ENCODE measurements around the gene PRSS53. TPM values are rescaled to one million over a fixed set of nuclear protein-coding genes. Genes with fewer than 3 reads are reported as not detected.

PRSS53 gene
- total RNA-seq, 1 donor, result 2.9 TPM

DNA sequence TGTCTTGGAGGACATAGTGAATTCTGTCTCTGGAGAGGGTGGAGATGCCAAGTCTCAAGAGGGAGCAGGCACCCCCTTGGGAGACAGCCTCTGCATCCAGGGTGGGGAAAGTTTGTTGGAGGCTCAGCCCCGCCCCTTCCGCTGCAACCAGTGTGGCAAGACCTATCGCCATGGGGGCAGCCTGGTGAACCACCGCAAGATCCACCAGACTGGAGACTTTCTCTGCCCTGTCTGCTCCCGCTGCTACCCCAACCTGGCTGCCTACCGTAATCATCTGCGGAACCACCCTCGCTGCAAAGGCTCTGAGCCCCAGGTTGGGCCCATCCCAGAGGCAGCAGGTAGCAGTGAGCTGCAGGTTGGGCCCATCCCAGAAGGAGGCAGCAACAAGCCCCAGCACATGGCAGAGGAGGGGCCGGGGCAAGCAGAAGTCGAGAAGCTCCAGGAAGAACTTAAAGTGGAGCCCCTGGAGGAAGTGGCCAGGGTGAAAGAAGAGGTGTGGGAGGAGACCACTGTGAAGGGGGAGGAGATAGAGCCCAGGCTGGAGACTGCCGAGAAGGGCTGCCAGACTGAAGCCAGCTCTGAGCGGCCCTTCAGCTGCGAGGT is 9.3 kb downstream of the PRSS53 start:
- H3K79me2 ChIP-seq (ENCODE audit: insufficient read depth, low read length), result peaks cover 79% of the 10 kb centered on the region
- peaks cover 45% of the 10 kb centered on the region for H3K36me3 ChIP-seq (ENCODE audit: insufficient read depth, low read length)
- no peak overlapping the region for H3K4me3 ChIP-seq (ENCODE audit: insufficient read depth, low read length)
- peaks cover 5% of the 10 kb centered on the region for H4K20me1 ChIP-seq (ENCODE audit: insufficient read depth, low read length)
- H2AFZ ChIP-seq (ENCODE audit: low read length), result no peak overlapping the region
- no peak overlapping the region for H3K27ac ChIP-seq (ENCODE audit: low read depth, low read length)
- no peaks in the 10 kb centered on the region for H3K27me3 ChIP-seq (ENCODE audit: insufficient read depth, low read length)
- H3K4me2 ChIP-seq (ENCODE audit: insufficient read depth, low read length), result no peak overlapping the region
- peaks cover 8% of the 10 kb centered on the region for H3K4me1 ChIP-seq (ENCODE audit: insufficient read depth, low read length)
- DNase-seq (ENCODE audit: insufficient read length, low spot score, missing footprints), result peak; percentile 64
- TF ChIP-seq, protein P1, sequence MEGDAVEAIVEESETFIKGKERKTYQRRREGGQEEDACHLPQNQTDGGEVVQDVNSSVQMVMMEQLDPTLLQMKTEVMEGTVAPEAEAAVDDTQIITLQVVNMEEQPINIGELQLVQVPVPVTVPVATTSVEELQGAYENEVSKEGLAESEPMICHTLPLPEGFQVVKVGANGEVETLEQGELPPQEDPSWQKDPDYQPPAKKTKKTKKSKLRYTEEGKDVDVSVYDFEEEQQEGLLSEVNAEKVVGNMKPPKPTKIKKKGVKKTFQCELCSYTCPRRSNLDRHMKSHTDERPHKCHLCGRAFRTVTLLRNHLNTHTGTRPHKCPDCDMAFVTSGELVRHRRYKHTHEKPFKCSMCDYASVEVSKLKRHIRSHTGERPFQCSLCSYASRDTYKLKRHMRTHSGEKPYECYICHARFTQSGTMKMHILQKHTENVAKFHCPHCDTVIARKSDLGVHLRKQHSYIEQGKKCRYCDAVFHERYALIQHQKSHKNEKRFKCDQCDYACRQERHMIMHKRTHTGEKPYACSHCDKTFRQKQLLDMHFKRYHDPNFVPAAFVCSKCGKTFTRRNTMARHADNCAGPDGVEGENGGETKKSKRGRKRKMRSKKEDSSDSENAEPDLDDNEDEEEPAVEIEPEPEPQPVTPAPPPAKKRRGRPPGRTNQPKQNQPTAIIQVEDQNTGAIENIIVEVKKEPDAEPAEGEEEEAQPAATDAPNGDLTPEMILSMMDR (IDR thresholded peaks at IDR 0.05; ENCODE audit: extremely low read depth, low read depth, low read length), result no peak
- no peaks in the 10 kb centered on the region for H3K9me3 ChIP-seq (ENCODE audit: low read depth, low read length)

DNA sequence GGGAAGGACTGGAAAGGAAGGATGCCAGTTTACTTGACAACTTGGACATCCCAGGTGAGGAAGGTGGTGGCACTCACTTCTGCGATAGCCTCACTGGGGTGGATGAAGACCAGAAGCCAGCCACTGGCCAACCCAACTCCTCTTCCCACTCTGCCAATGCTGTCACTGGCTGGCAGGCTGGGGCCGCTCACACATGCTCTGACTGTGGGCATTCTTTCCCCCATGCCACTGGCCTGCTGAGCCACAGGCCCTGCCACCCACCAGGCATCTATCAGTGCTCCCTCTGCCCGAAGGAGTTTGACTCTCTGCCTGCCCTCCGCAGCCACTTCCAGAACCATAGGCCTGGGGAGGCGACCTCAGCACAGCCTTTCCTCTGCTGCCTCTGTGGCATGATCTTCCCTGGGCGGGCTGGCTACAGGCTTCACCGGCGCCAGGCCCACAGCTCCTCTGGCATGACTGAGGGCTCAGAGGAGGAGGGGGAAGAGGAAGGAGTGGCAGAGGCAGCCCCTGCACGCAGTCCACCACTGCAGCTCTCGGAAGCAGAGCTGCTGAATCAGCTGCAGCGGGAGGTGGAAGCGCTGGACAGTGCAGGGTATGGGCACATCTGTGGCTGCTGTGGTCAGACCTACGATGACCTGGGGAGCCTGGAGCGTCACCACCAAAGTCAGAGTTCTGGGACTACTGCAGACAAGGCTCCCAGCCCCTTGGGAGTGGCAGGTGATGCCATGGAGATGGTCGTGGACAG is 10.0 kb downstream of the PRSS53 start:
- H3K4me1 ChIP-seq (ENCODE audit: insufficient read depth, low read length), result peaks cover 8% of the 10 kb centered on the region
- no peak overlapping the region for H2AFZ ChIP-seq (ENCODE audit: low read length)
- no peak overlapping the region for H3K4me2 ChIP-seq (ENCODE audit: insufficient read depth, low read length)
- peaks cover 81% of the 10 kb centered on the region for H3K79me2 ChIP-seq (ENCODE audit: insufficient read depth, low read length)
- H3K36me3 ChIP-seq (ENCODE audit: insufficient read depth, low read length), result peaks cover 42% of the 10 kb centered on the region
- no peak overlapping the region for H3K4me3 ChIP-seq (ENCODE audit: insufficient read depth, low read length)
- H3K27me3 ChIP-seq (ENCODE audit: insufficient read depth, low read length), result no peaks in the 10 kb centered on the region
- TF ChIP-seq, protein P1 (IDR thresholded peaks at IDR 0.05; ENCODE audit: extremely low read depth, low read depth, low read length), result no peak
- H3K27ac ChIP-seq (ENCODE audit: low read depth, low read length), result no peak overlapping the region
- no peaks in the 10 kb centered on the region for H3K9me3 ChIP-seq (ENCODE audit: low read depth, low read length)
- H4K20me1 ChIP-seq (ENCODE audit: insufficient read depth, low read length), result peaks cover 5% of the 10 kb centered on the region
- peak; percentile 71 for DNase-seq (ENCODE audit: insufficient read length, low spot score, missing footprints)

DNA sequence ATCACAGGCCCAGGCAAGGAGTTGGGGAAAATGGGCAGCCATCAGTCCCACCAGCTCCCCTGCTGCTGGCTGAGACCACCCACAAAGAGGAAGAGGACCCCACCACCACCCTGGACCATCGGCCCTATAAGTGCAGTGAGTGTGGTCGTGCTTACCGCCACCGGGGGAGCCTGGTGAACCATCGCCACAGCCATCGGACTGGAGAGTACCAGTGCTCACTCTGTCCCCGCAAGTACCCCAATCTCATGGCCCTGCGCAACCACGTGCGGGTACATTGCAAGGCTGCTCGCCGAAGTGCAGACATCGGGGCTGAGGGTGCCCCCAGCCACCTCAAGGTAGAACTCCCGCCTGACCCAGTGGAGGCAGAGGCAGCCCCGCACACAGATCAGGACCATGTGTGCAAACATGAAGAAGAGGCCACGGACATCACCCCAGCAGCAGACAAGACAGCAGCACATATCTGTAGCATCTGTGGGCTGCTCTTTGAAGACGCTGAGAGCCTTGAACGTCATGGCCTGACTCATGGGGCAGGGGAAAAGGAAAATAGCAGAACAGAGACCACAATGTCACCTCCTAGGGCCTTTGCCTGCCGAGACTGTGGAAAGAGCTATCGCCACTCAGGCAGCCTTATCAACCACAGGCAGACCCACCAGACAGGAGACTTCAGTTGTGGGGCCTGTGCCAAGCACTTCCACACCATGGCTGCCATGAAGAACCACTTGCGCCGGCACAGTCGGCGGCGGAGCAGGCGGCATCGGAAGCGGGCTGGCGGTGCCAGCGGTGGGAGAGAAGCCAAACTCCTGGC is 10.9 kb downstream of the PRSS53 start:
- peaks cover 5% of the 10 kb centered on the region for H4K20me1 ChIP-seq (ENCODE audit: insufficient read depth, low read length)
- H3K4me3 ChIP-seq (ENCODE audit: insufficient read depth, low read length), result no peak overlapping the region

More for the DNA sequence above, 10.9 kb downstream of the PRSS53 start:
- TF ChIP-seq, protein P1 (IDR thresholded peaks at IDR 0.05; ENCODE audit: extremely low read depth, low read depth, low read length), result no peak
- Histone ChIP-seq H3K4me1 (ENCODE audit: insufficient read depth, low read length) (peaks cover 8% of the 10 kb centered on the region), H2AFZ (ENCODE audit: low read length) (no peak overlapping the region), H3K36me3 (ENCODE audit: insufficient read depth, low read length) (peaks cover 41% of the 10 kb centered on the region), H3K27me3 (ENCODE audit: insufficient read depth, low read length) (no peaks in the 10 kb centered on the region), H3K4me2 (ENCODE audit: insufficient read depth, low read length) (no peak overlapping the region), H3K27ac (ENCODE audit: low read depth, low read length) (no peak overlapping the region), H3K9me3 (ENCODE audit: low read depth, low read length) (no peaks in the 10 kb centered on the region), H3K79me2 (ENCODE audit: insufficient read depth, low read length) (peaks cover 80% of the 10 kb centered on the region)
- DNase-seq (ENCODE audit: insufficient read length, low spot score, missing footprints), result peak; percentile 83
